H1 (cell line): Measurements from ENCODE around the gene BSG. TPM values are rescaled to one million over a fixed set of nuclear protein-coding genes. Genes with fewer than 3 reads are reported as not detected.

Experiments
- EGR1 ChIP-seq: IDR thresholded peaks from 2 replicates; pipeline ENCODE4 v1.6.1; 2011; ENCODE audit warnings: low read depth, low read length, borderline replicate concordance
- KDM4A ChIP-seq: IDR thresholded peaks from one replicate; pipeline ENCODE4 v1.7.1; 2012; ENCODE audit warnings: low read depth, mild to moderate bottlenecking, moderate library complexity, low read length, inconsistent platforms; ENCODE audit not compliant: severe bottlenecking
- PHF8 ChIP-seq: fragments of 200-600 bp; sonication (generic); conservative IDR thresholded peaks from 2 replicates; pipeline ENCODE4 v1.7.1; 2012; ENCODE audit warnings: low read depth, mild to moderate bottlenecking, inconsistent platforms, low read length, moderate library complexity
- SAP30 ChIP-seq: fragments of 300-600 bp; sonication (generic); IDR thresholded peaks from 2 replicates; pipeline ENCODE4 v1.7.1; 2012; ENCODE audit warnings: low read length, moderate library complexity, mild to moderate bottlenecking, inconsistent platforms; ENCODE audit not compliant: insufficient read depth, insufficient replicate concordance
- SP2 ChIP-seq: IDR thresholded peaks from 2 replicates; pipeline ENCODE4 v1.6.1; 2012; ENCODE audit warnings: mild to moderate bottlenecking, low read length, inconsistent platforms
- TBP ChIP-seq: IDR thresholded peaks from 2 replicates; pipeline ENCODE4 v1.6.1; 2011; ENCODE audit warnings: low read depth, low read length, improper control_type of control experiment
- polyA plus RNA-seq, 7 experiments: library from polyadenylated mRNA; depleted of rRNA in 3 of 7; stranded (reverse) in 5 of 7; unstranded in 2 of 7; fragments of >200 nt in 5 of 7; fragments of 200-250 nt in 2 of 7; gene quantifications; 1 replicate in 5 of 7; 2 replicates in 1 of 7; 4 replicates in 1 of 7; pipeline versions ENCODE4 v1.2.1 to v1.2.3, GENCODE V29; 2011 to 2013; ENCODE audit warnings: missing spikeins in 2 of 7, mixed read lengths in 2 of 7
- total RNA-seq: library from RNA; stranded (reverse); fragmentation: NEBNext Ultra II Directional; extraction: Animal tissue kit (Norgen Biotek cat#: 25700); gene quantifications from 2 replicates; pipeline ENCODE4 v1.2.1, GENCODE V29; 2021

BSG gene
- total and polyA plus RNA-seq, 2 of the 8 experiments (the other 6 are each of a cell fraction or from before 2014, with no cell fraction given) = 726 to 1,055 TPM

DNA sequence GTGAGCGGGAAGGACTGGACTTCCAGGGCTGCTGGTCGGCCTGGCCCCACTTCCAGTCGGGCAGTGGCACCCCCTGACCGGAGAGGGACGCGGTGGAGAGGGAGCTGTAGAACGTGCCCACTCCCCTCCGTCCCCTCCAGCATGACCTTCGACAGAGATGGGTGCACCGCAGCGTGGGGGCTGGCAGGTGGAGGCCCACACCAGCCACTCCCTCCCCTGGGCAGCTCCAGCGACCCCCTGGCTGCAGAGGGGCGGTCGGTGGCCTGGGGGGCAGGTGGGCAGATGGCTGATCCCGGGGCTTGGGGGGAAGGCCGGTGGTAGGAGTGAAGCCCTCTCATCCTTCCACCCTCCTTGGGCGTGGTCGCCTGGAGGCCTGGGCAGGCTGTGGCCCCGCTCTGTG lies 19.7 kb downstream of the BSG start (continued):
- TF ChIP-seq SP2 (no peak), PHF8 (no peak), KDM4A (no peak), SAP30 (no peak), EGR1 (no peak), TBP (no peak)
